CMK (cell line): ENCODE measurements around the gene CR1.
"Not testable (repeated sequence)": the region's sequence is repeated elsewhere in the genome, so short reads cannot be mapped to it uniquely, and the experiment has no call there.

ENCODE experiments used
- DNase-seq: peaks from one replicate; pipeline ENCODE4 v3.0.0-alpha.2; 2010; ENCODE audit warnings: low read depth

CR1 gene

DNA sequence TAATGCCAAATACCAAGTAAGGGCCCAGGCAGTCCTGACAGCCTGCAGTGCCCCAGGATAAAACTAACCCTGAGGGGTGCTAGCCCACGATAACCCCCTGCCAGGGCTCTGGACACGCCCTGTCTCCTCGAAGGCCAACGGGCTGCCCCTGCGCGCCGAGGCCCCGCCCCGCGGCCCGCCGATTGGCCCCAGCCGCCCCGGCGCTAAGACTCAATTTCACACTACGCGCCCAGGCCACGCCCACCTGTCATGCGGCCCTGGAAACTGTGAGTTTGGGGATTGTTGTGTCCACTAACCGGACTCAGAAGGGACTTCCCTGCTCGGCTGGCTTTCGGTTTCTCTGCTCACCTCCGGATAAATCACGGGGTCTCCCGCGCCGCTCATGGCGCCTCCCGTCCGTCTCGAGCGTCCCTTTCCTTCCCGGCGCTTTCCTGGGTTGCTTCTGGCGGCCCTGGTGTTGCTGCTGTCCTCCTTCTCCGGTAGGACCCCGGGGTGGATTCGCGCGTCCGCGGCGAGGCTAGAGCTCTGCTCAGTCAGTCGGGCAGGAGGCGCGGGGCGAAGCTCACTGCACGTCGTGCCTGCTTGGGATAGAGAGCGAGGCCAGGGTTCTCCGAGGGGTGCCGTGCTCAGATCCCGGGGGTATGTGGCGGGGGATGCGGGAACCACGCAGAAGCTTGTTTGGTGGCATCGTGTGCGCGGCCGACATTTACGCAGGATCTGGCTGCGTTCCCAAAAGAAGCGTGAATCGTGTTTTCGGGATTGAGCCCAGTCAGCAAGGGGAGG is 149.1 kb downstream of the CR1 start, which contains the start of gene CR1L:
TSS of gene CR1L (plus strand) at position 282 of the 783 bp plus-strand sequence. CDS start at position 383, 101 bp downstream.
- peak; percentile 56 for DNase-seq

GRCh38 chr1:207645635-207646081 is 149.7 kb downstream of the CR1 start:
- DNase-seq: no peak

DNA sequence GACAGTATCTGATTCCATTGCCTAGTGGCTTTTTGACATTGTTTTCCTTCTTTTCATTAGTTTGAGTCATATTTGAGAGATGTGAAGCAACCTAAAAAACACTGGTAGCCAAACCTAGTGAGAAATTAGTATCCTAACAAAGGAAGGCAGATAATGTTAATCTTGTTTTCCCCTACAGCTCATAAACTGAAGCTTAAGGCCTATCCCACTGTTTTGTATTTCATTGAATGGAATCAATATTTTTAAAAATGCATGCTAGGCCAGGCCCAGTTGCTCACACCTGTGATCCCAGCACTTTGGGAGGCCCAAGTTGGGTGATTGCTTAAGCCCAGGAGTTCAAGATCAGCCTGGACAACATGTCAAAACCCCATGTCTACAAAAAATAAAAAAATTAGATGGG is 150.2 kb downstream of the CR1 start:
- DNase-seq: no peak

GRCh38 chr1:207646944-207647579 is 151.1 kb downstream of the CR1 start:
- DNase-seq: no peak

DNA sequence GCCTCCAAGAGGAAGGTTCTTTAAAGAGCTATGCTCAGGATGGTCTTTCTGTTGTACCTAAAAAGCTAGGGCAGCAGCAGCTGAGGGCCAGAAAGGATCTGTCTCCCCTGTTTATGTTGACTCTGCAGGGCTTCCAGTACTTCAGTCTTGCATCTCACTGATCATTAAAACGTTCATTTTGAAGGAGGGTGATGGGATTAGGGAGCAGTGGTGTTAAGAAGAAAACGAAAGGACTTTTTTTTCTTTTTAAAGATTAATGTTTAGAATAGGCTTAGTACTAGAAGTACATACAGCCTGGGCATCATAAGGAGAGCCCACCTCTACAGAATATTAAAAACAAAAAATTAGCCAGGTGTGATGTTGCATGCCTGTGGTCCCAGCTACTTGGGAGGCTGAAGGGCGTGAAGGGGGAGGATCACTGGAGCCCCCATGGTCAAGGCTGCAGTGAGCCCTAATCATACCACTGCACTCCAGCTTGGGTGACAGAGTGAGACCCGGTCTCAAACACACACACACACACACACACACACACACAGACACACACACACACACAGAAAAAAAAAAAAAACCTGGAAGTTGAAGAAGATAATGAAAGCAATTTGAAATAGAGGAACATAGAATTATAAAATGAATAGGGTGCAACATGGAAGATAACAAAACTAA is 151.8 kb downstream of the CR1 start:
- DNase-seq: no peak

- DNase-seq: no peak
Observed at GRCh38 chr1:207648334-207649209, 152.6 kb downstream of the CR1 start.

GRCh38 chr1:207649210-207649753 is 153.3 kb downstream of the CR1 start:
- DNase-seq: no peak

- peak; percentile 66 for DNase-seq
Observed at GRCh38 chr1:207649865-207650580, 154.1 kb downstream of the CR1 start.

GRCh38 chr1:207651583-207651982 is 155.6 kb downstream of the CR1 start:
- DNase-seq: no peak

- DNase-seq: no peak
Observed at GRCh38 chr1:207654320-207654719, 158.4 kb downstream of the CR1 start.

DNA sequence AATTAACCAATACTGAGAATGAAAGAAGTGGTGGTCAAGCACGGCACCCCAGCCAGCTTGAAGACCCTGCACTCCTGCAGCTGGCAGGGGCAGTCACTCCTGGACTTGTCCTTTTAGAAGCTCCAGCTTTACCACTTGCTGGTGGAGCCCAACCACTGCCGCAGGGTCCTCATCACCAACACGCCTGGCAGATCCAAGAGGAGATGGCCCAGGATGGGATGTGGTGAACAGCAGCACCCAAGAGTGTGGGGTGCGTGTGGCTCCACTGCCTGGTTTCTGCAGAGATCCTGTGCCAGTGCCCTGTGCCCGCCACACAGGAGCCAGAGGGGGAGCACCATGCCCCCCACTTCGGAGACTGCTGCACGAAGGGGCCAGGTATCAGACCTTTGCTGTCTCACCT is 162.5 kb downstream of the CR1 start:
- no peak for DNase-seq

DNA sequence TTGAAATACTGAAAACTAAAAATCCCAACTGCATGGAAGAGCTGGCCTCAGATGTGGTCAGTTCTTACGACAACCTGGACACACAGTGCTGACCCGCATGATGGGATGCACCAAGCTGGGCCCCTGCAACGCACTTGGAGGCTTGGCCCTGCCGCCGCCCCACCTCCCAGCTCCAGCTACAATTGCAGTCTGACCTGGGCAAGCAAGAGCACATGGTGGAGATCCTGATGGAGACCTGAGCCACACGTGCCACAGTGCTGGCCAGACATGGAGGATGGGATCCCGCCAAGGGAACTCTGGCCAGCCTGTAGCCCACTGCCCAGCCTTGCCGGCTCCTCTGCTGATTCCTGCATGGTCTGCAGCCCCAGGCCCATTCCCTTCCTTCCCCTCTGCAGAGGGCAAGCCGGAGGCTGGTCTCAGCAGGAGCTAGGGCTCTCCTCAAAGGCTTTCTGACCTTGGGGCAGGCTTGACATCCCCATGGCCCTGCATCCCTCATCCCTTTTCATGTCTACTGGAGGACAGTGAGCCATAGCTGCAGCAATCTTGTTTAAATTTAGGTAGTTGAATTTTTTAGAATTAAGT is 163.0 kb downstream of the CR1 start:
- no peak for DNase-seq

- no peak for DNase-seq
Observed at GRCh38 chr1:207659545-207660153, 163.7 kb downstream of the CR1 start.

GRCh38 chr1:207661420-207661819 is 165.5 kb downstream of the CR1 start:
- DNase-seq: not testable (repeated sequence)

- no peak for DNase-seq
Observed at GRCh38 chr1:207666342-207666741, 170.4 kb downstream of the CR1 start.

GRCh38 chr1:207669528-207670009 is 173.6 kb downstream of the CR1 start:
- DNase-seq: no peak

DNA sequence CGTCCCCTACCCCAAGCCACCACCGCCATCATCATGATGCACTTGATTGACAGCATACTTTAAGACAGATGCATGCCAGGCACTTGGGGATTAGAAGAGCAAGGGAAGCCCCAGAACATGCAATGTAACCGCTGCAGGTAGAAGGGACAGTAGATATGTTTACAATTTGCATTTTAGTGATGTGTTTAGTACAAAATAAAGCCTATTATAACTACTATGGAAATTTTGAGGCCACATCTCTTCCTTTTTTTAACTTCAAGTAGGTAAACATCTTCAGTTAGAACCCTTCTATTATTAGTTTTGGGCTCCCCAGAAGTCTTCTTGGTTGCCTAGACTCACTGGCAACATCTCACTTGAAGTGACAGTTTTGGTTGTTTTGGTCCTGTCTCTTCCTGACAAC is 174.2 kb downstream of the CR1 start:
- DNase-seq: no peak

- no peak for DNase-seq
Observed at GRCh38 chr1:207670997-207671396, 175.0 kb downstream of the CR1 start.

DNA sequence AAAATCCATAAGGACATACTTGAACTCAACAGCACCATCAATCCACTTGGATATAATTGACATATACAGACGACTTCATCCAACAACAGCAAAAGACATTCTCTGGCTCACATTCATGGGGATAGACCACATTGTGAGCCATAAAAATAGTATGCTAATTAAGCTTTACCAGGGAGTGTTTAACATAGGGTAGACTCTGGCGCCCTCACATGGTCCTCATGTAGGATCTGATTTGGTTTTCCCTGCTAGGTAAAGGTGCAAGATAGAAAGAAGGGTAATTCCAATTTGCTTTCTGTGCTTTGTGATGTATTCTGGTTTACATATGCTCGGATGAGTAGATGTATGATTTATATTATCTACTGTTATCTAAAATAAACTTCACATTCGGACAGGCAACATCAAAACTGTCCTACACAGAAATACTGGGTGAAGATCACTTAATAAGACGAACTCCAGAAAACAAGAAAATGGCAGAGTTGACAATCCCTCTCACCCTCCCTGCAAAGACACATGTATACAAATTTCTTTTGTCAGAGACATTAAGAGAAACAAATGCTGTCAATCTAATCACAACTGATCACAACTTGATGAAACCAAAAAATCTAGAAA is 176.7 kb downstream of the CR1 start:
- peak; percentile 43 for DNase-seq

GRCh38 chr1:207673399-207673798 is 177.4 kb downstream of the CR1 start:
- DNase-seq: no peak
